ENCODE data around the gene TAX1BP3. TPM values are rescaled to one million over a fixed set of nuclear protein-coding genes. Genes with fewer than 3 reads are reported as not detected.

The TAX1BP3 gene
- total RNA-seq, 1 experiment from 2014 or later, result 293 TPM

- no peaks in the 10 kb centered on the region for H3K36me3 ChIP-seq
- H3K27me3 ChIP-seq (replicated peaks), result peaks cover 25% of the 10 kb centered on the region
- DNase-seq (ENCODE audit: low read depth in 1 of 2, low spot score in 2 of 2), result no peak
- H3K9me3 ChIP-seq (replicated peaks), result 0 out of 2 replicates have a peak, but pooled peaks cover 3% of the 10 kb centered on the region
- H3K4me1 ChIP-seq (replicated peaks), result peaks cover 10% of the 10 kb centered on the region
- no peak overlapping the region for H3K4me3 ChIP-seq
- no peak overlapping the region for H3K27ac ChIP-seq
These were observed 26.8 kb upstream of the TAX1BP3 start for GRCh38 chr17:3695129-3695722.

- Histone ChIP-seq H3K27ac (no peak overlapping the region), H3K27me3 (replicated peaks) (peaks cover 25% of the 10 kb centered on the region), H3K9me3 (replicated peaks) (0 out of 2 replicates have a peak, but pooled peaks cover 3% of the 10 kb centered on the region), H3K4me1 (replicated peaks) (peaks cover 10% of the 10 kb centered on the region), H3K36me3 (no peaks in the 10 kb centered on the region), H3K4me3 (no peak overlapping the region)
- DNase-seq (ENCODE audit: low read depth in 1 of 2, low spot score in 2 of 2), result no peak
These were observed 25.5 kb upstream of the TAX1BP3 start for GRCh38 chr17:3693829-3694231.

- Histone ChIP-seq H3K4me1 (replicated peaks) (peaks cover 10% of the 10 kb centered on the region), H3K27me3 (replicated peaks) (peaks cover 25% of the 10 kb centered on the region), H3K9me3 (replicated peaks) (0 out of 2 replicates have a peak, but pooled peaks cover 2% of the 10 kb centered on the region), H3K4me3 (no peak overlapping the region), H3K27ac (no peak overlapping the region), H3K36me3 (no peaks in the 10 kb centered on the region)
- no peak for DNase-seq (ENCODE audit: low read depth in 1 of 2, low spot score in 2 of 2)
These were observed 24.8 kb upstream of the TAX1BP3 start for GRCh38 chr17:3693141-3693540.

GRCh38 chr17:3692346-3692745, 24.0 kb upstream of the TAX1BP3 start:
- Histone ChIP-seq H3K4me3 (no peak overlapping the region), H3K27me3 (replicated peaks) (peaks cover 25% of the 10 kb centered on the region), H3K9me3 (replicated peaks) (no peaks in the 10 kb centered on the region), H3K36me3 (no peaks in the 10 kb centered on the region), H3K27ac (no peak overlapping the region), H3K4me1 (replicated peaks) (peaks cover 10% of the 10 kb centered on the region)
- DNase-seq (ENCODE audit: low read depth in 1 of 2, low spot score in 2 of 2), result no peak

- Histone ChIP-seq H3K9me3 (replicated peaks) (no peaks in the 10 kb centered on the region), H3K36me3 (no peaks in the 10 kb centered on the region), H3K27ac (no peak overlapping the region), H3K27me3 (replicated peaks) (peaks cover 23% of the 10 kb centered on the region), H3K4me3 (no peak overlapping the region), H3K4me1 (replicated peaks) (peaks cover 10% of the 10 kb centered on the region)
- no peak for DNase-seq (ENCODE audit: low read depth in 1 of 2, low spot score in 2 of 2)
These were observed 23.3 kb upstream of the TAX1BP3 start for GRCh38 chr17:3691617-3692067.

- Histone ChIP-seq H3K27ac (no peak overlapping the region), H3K36me3 (no peaks in the 10 kb centered on the region), H3K9me3 (replicated peaks) (no peaks in the 10 kb centered on the region), H3K27me3 (replicated peaks) (peaks cover 8% of the 10 kb centered on the region), H3K4me1 (replicated peaks) (peaks cover 1% of the 10 kb centered on the region), H3K4me3 (no peak overlapping the region)
- no peak for DNase-seq (ENCODE audit: low read depth in 1 of 2, low spot score in 2 of 2)
These were observed 21.8 kb upstream of the TAX1BP3 start for GRCh38 chr17:3690094-3690715.

GRCh38 chr17:3689262-3690093, 21.1 kb upstream of the TAX1BP3 start:
- H3K27ac ChIP-seq, result no peak overlapping the region
- H3K4me3 ChIP-seq, result no peak overlapping the region
- H3K4me1 ChIP-seq (replicated peaks), result no peaks in the 10 kb centered on the region
- H3K9me3 ChIP-seq (replicated peaks), result no peaks in the 10 kb centered on the region
- no peak for DNase-seq (ENCODE audit: low read depth in 1 of 2, low spot score in 2 of 2)
- no peaks in the 10 kb centered on the region for H3K36me3 ChIP-seq
- H3K27me3 ChIP-seq (replicated peaks), result 0 out of 2 replicates have a peak, but pooled peaks cover 1% of the 10 kb centered on the region

- Histone ChIP-seq H3K36me3 (no peaks in the 10 kb centered on the region), H3K4me1 (replicated peaks) (no peaks in the 10 kb centered on the region), H3K4me3 (no peak overlapping the region), H3K27ac (no peak overlapping the region), H3K9me3 (replicated peaks) (no peaks in the 10 kb centered on the region), H3K27me3 (replicated peaks) (no peaks in the 10 kb centered on the region)
- DNase-seq (ENCODE audit: low read depth in 1 of 2, low spot score in 2 of 2), result no peak
These were observed 20.5 kb upstream of the TAX1BP3 start for GRCh38 chr17:3688852-3689261.

GRCh38 chr17:3688027-3688553, 19.7 kb upstream of the TAX1BP3 start:
- H3K27ac ChIP-seq, result no peak overlapping the region
- no peaks in the 10 kb centered on the region for H3K36me3 ChIP-seq
- no peak for DNase-seq (ENCODE audit: low read depth in 1 of 2, low spot score in 2 of 2)
- H3K27me3 ChIP-seq (replicated peaks), result no peaks in the 10 kb centered on the region
- no peaks in the 10 kb centered on the region for H3K4me1 ChIP-seq (replicated peaks)
- no peak overlapping the region for H3K4me3 ChIP-seq
- H3K9me3 ChIP-seq (replicated peaks), result no peaks in the 10 kb centered on the region

- Histone ChIP-seq H3K36me3 (no peaks in the 10 kb centered on the region), H3K4me1 (replicated peaks) (no peaks in the 10 kb centered on the region)
- DNase-seq (ENCODE audit: low read depth in 1 of 2, low spot score in 2 of 2), result no peak
These were observed 16.8 kb upstream of the TAX1BP3 start for GRCh38 chr17:3685174-3685573.

GRCh38 chr17:3683054-3683511, 14.7 kb upstream of the TAX1BP3 start:
- Histone ChIP-seq H3K9me3 (replicated peaks) (no peaks in the 10 kb centered on the region), H3K4me1 (replicated peaks) (no peaks in the 10 kb centered on the region), H3K27me3 (replicated peaks) (no peaks in the 10 kb centered on the region), H3K4me3 (no peak overlapping the region), H3K27ac (no peak overlapping the region), H3K36me3 (no peaks in the 10 kb centered on the region)
- peak in 1 of 2 experiments; percentile 38 for DNase-seq (ENCODE audit: low read depth in 1 of 2, low spot score in 2 of 2)

More at GRCh38 chr17:3685174-3685573, 16.8 kb upstream of the TAX1BP3 start:
- Histone ChIP-seq H3K9me3 (replicated peaks) (no peaks in the 10 kb centered on the region), H3K4me3 (no peak overlapping the region), H3K27me3 (replicated peaks) (no peaks in the 10 kb centered on the region), H3K27ac (no peak overlapping the region)

GRCh38 chr17:3682033-3682432, 13.7 kb upstream of the TAX1BP3 start:
- Histone ChIP-seq H3K36me3 (no peaks in the 10 kb centered on the region), H3K4me1 (replicated peaks) (no peaks in the 10 kb centered on the region), H3K27me3 (replicated peaks) (no peaks in the 10 kb centered on the region), H3K4me3 (no peak overlapping the region), H3K9me3 (replicated peaks) (no peaks in the 10 kb centered on the region), H3K27ac (no peak overlapping the region)
- no peak for DNase-seq (ENCODE audit: low read depth in 1 of 2, low spot score in 2 of 2)

- no peak overlapping the region for H3K27ac ChIP-seq
- H3K27me3 ChIP-seq (replicated peaks), result no peaks in the 10 kb centered on the region
- H3K9me3 ChIP-seq (replicated peaks), result no peaks in the 10 kb centered on the region
- H3K4me1 ChIP-seq (replicated peaks), result no peaks in the 10 kb centered on the region
- H3K36me3 ChIP-seq, result no peaks in the 10 kb centered on the region
- DNase-seq (ENCODE audit: low read depth in 1 of 2, low spot score in 2 of 2), result no peak
- no peak overlapping the region for H3K4me3 ChIP-seq
These were observed 13.2 kb upstream of the TAX1BP3 start for GRCh38 chr17:3681565-3681964.
